GM21367 (cell line): ENCODE data around the gene WDFY4.
"Not testable (repeated sequence)": the region's sequence is repeated elsewhere in the genome, so short reads cannot be mapped to it uniquely, and the experiment has no call there.

ENCODE experiments used
- ATAC-seq: cut with Tn5 transposase; IDR thresholded peaks from one replicate; pipeline ENCODE4 v1.9.1; 2021; ENCODE audit not compliant: unreplicated experiment

Gene WDFY4

GRCh38 chr10:48684792-48685623 is at the start of gene WDFY4:
TSS of gene WDFY4 (plus strand) at chr10:48684873. CDS start at chr10:48709733, 24,860 bp downstream.
- ATAC-seq: peak; percentile 40

- ATAC-seq: no peak
Observed at GRCh38 chr10:48634984-48635557, 49.6 kb upstream of the WDFY4 start.

GRCh38 chr10:48636231-48636630 is 48.4 kb upstream of the WDFY4 start:
- no peak for ATAC-seq

- ATAC-seq: no peak
Observed at GRCh38 chr10:48636901-48637300, 47.8 kb upstream of the WDFY4 start.

- ATAC-seq: no peak
Observed at GRCh38 chr10:48638158-48638557, 46.5 kb upstream of the WDFY4 start.

- ATAC-seq: no peak
Observed at GRCh38 chr10:48638739-48639527, 45.7 kb upstream of the WDFY4 start.

- ATAC-seq: no peak
Observed at GRCh38 chr10:48639632-48640031, 45.0 kb upstream of the WDFY4 start.

- ATAC-seq: no peak
Observed at GRCh38 chr10:48640326-48640725, 44.3 kb upstream of the WDFY4 start.

- not testable (repeated sequence) for ATAC-seq
Observed at GRCh38 chr10:48641099-48641690, 43.5 kb upstream of the WDFY4 start.

GRCh38 chr10:48645600-48645999 is 39.1 kb upstream of the WDFY4 start:
- no peak for ATAC-seq

GRCh38 chr10:48647073-48647472 is 37.6 kb upstream of the WDFY4 start:
- ATAC-seq: not testable (repeated sequence)

GRCh38 chr10:48648172-48648942 is 36.3 kb upstream of the WDFY4 start:
- ATAC-seq: no peak

- ATAC-seq: no peak
Observed at GRCh38 chr10:48649349-48649944, 35.2 kb upstream of the WDFY4 start.

GRCh38 chr10:48651293-48651692 is 33.4 kb upstream of the WDFY4 start:
- ATAC-seq: no peak

- no peak for ATAC-seq
Observed at GRCh38 chr10:48651839-48652238, 32.8 kb upstream of the WDFY4 start.

- no peak for ATAC-seq
Observed at GRCh38 chr10:48652344-48652743, 32.3 kb upstream of the WDFY4 start.

GRCh38 chr10:48653347-48653746 is 31.3 kb upstream of the WDFY4 start:
- no peak for ATAC-seq

- no peak for ATAC-seq
Observed at GRCh38 chr10:48653944-48654698, 30.6 kb upstream of the WDFY4 start.

- peak; percentile 4 for ATAC-seq
Observed at GRCh38 chr10:48655411-48656240, 29.0 kb upstream of the WDFY4 start.
